ENCODE data around the gene RNF26.
A peak's percentile ranks its signal among the peaks of the same experiment; 100 is the strongest.

Gene RNF26

GRCh38 chr11:119335655-119336543 is 1.6 kb downstream of the RNF26 start:
- DNase-seq (ENCODE audit: extremely low read depth in 1 of 2, low read depth in 1 of 2), result no peak

- no peak for DNase-seq (ENCODE audit: extremely low read depth in 1 of 2, low read depth in 1 of 2)
Observed at GRCh38 chr11:119336744-119337469, 2.6 kb downstream of the RNF26 start.

GRCh38 chr11:119337581-119338317 is 3.4 kb downstream of the RNF26 start:
- no peak for DNase-seq (ENCODE audit: extremely low read depth in 1 of 2, low read depth in 1 of 2)

- DNase-seq (ENCODE audit: extremely low read depth in 1 of 2, low read depth in 1 of 2), result peak in 1 of 2 donors; percentile 51
Observed at GRCh38 chr11:119338318-119338890, 4.1 kb downstream of the RNF26 start.

- DNase-seq (ENCODE audit: extremely low read depth in 1 of 2, low read depth in 1 of 2), result no peak
Observed at GRCh38 chr11:119338965-119339588, 4.8 kb downstream of the RNF26 start.

- no peak for DNase-seq (ENCODE audit: extremely low read depth in 1 of 2, low read depth in 1 of 2)
Observed at GRCh38 chr11:119339589-119340334, 5.4 kb downstream of the RNF26 start.

GRCh38 chr11:119340335-119341221 is 6.3 kb downstream of the RNF26 start, which contains the start of gene C1QTNF5:
Gene C1QTNF5, minus strand, starts transcription at chr11:119340883. Its CDS starts 486 bp downstream, at chr11:119340397.
- no peak for DNase-seq (ENCODE audit: extremely low read depth in 1 of 2, low read depth in 1 of 2)

GRCh38 chr11:119341222-119342022 is 7.1 kb downstream of the RNF26 start:
- DNase-seq (ENCODE audit: extremely low read depth in 1 of 2, low read depth in 1 of 2), result no peak

- DNase-seq (ENCODE audit: extremely low read depth in 1 of 2, low read depth in 1 of 2), result no peak
Observed at GRCh38 chr11:119342023-119342300, 7.6 kb downstream of the RNF26 start.

- DNase-seq (ENCODE audit: extremely low read depth in 1 of 2, low read depth in 1 of 2), result no peak
Observed at GRCh38 chr11:119342362-119343130, 8.2 kb downstream of the RNF26 start.

- no peak for DNase-seq (ENCODE audit: extremely low read depth in 1 of 2, low read depth in 1 of 2)
Observed at GRCh38 chr11:119343726-119344125, 9.4 kb downstream of the RNF26 start.

- no peak for DNase-seq (ENCODE audit: extremely low read depth in 1 of 2, low read depth in 1 of 2)
Observed at GRCh38 chr11:119344291-119345010, 10.1 kb downstream of the RNF26 start.

- DNase-seq (ENCODE audit: extremely low read depth in 1 of 2, low read depth in 1 of 2), result no peak
Observed at GRCh38 chr11:119345685-119346084, 11.4 kb downstream of the RNF26 start.

GRCh38 chr11:119346605-119347004 is 12.3 kb downstream of the RNF26 start, which contains the start of gene MFRP:
Gene MFRP, minus strand, starts transcription at chr11:119346705. Its CDS starts 192 bp downstream, at chr11:119346513.
- no peak for DNase-seq (ENCODE audit: extremely low read depth in 1 of 2, low read depth in 1 of 2)

- DNase-seq (ENCODE audit: extremely low read depth in 1 of 2, low read depth in 1 of 2), result no peak
Observed at GRCh38 chr11:119347242-119347641, 12.9 kb downstream of the RNF26 start.

- DNase-seq (ENCODE audit: extremely low read depth in 1 of 2, low read depth in 1 of 2), result no peak
Observed at GRCh38 chr11:119347940-119348605, 13.7 kb downstream of the RNF26 start.
